Cardiac septum (tissue), 1 donor: ENCODE measurements around the gene MATCAP1. TPM values are rescaled to one million over a fixed set of nuclear protein-coding genes. Genes with fewer than 3 reads are reported as not detected.
A peak's percentile ranks its signal among the peaks of the same experiment; 100 is the strongest.

ENCODE experiments used
- DNase-seq: peaks from one replicate; pipeline ENCODE4 v3.0.0-alpha.2; 2020; ENCODE audit warnings: low spot score
- intact Hi-C: fragments of 100-400 bp; cut with DNase I; formaldehyde crosslinking; loops from one replicate; pipeline ENCODE4 v1.14.0; 2022
- total RNA-seq: library from RNA; stranded (reverse); fragmentation: NEBNext Ultra II Directional; extraction: Animal tissue kit (Norgen Biotek cat#: 25700); gene quantifications from one replicate; pipeline ENCODE4 v1.2.1, GENCODE V29; 2021
- donor health status: DM: no; HTN: no; CAD: no.

Gene MATCAP1
- total RNA-seq, 1 donor from 2014 or later: 22.2 TPM

GRCh38 chr16:67163164-67163998 lies 20.4 kb downstream of the MATCAP1 start:
- intact Hi-C loops: no loop called here

GRCh38 chr16:67162506-67163163 lies 21.1 kb downstream of the MATCAP1 start:
- no peak for DNase-seq
- intact Hi-C loops: no loop called here

More at GRCh38 chr16:67163164-67163998, 20.4 kb downstream of the MATCAP1 start:
- DNase-seq: no peak

GRCh38 chr16:67161595-67162058 lies 22.1 kb downstream of the MATCAP1 start:
- intact Hi-C loops: loop anchor here (2.0 kb wide), 1 partner anchor 23 kb away; no protein-coding TSS in a partner anchor
- no peak for DNase-seq

GRCh38 chr16:67158637-67159600 lies 24.8 kb downstream of the MATCAP1 start:
- no peak for DNase-seq
- intact Hi-C loops: loop anchor here (5.0 kb wide), 3 partner anchors 52 to 262 kb away; partner anchors contain the start of gene PHAF1

- intact Hi-C loops: loop anchor here (5.0 kb wide), 3 partner anchors 51 to 261 kb away; partner anchors contain the start of gene PHAF1
- DNase-seq: no peak
Observed at GRCh38 chr16:67157892-67158635, 25.7 kb downstream of the MATCAP1 start.

GRCh38 chr16:67157106-67157748 lies 26.5 kb downstream of the MATCAP1 start:
- intact Hi-C loops: loop anchor here (5.0 kb wide), 3 partner anchors 50 to 260 kb away; partner anchors contain the start of gene PHAF1

GRCh38 chr16:67156143-67156844 lies 27.5 kb downstream of the MATCAP1 start:
- no peak for DNase-seq
- intact Hi-C loops: loop anchor here (5.0 kb wide), 3 partner anchors 49 to 259 kb away; partner anchors contain the start of gene PHAF1

More at GRCh38 chr16:67157106-67157748, 26.5 kb downstream of the MATCAP1 start:
- no peak for DNase-seq

GRCh38 chr16:67155295-67156142 lies 28.2 kb downstream of the MATCAP1 start:
- intact Hi-C loops: loop anchor here (2.0 to 5.0 kb wide), 4 partner anchors 48 to 258 kb away; partner anchors contain the start of gene PHAF1
- DNase-seq: peak; percentile 89

- DNase-seq: no peak
Observed at GRCh38 chr16:67154578-67155294, 29.0 kb downstream of the MATCAP1 start.

GRCh38 chr16:67151431-67152097 lies 32.2 kb downstream of the MATCAP1 start:
- intact Hi-C loops: no loop called here
- DNase-seq: no peak

More at GRCh38 chr16:67154578-67155294, 29.0 kb downstream of the MATCAP1 start:
- intact Hi-C loops: loop anchor here (2.0 to 5.0 kb wide), 4 partner anchors 47 to 257 kb away; partner anchors contain the start of gene PHAF1

GRCh38 chr16:67150833-67151396 lies 32.8 kb downstream of the MATCAP1 start, which contains the start of gene B3GNT9:
TSS of gene B3GNT9 (minus strand) at chr16:67150998. CDS start at chr16:67150485, 513 bp downstream.
- DNase-seq: peak; percentile 86
- intact Hi-C loops: no loop called here

GRCh38 chr16:67150047-67150832 lies 33.5 kb downstream of the MATCAP1 start:
- intact Hi-C loops: no loop called here

GRCh38 chr16:67149276-67150046 lies 34.3 kb downstream of the MATCAP1 start:
- DNase-seq: no peak
- intact Hi-C loops: no loop called here

More at GRCh38 chr16:67150047-67150832, 33.5 kb downstream of the MATCAP1 start:
- DNase-seq: no peak
